GM18498 (cell line): ENCODE data around the gene SCAMP4.
"Not testable (repeated sequence)": the region's sequence is repeated elsewhere in the genome, so short reads cannot be mapped to it uniquely, and the experiment has no call there.

Source experiments
- ATAC-seq: cut with Tn5 transposase; IDR thresholded peaks from one replicate; pipeline ENCODE4 v1.9.1; 2021; ENCODE audit warnings: mild to moderate bottlenecking, moderate library complexity; ENCODE audit not compliant: unreplicated experiment

Gene SCAMP4

DNA sequence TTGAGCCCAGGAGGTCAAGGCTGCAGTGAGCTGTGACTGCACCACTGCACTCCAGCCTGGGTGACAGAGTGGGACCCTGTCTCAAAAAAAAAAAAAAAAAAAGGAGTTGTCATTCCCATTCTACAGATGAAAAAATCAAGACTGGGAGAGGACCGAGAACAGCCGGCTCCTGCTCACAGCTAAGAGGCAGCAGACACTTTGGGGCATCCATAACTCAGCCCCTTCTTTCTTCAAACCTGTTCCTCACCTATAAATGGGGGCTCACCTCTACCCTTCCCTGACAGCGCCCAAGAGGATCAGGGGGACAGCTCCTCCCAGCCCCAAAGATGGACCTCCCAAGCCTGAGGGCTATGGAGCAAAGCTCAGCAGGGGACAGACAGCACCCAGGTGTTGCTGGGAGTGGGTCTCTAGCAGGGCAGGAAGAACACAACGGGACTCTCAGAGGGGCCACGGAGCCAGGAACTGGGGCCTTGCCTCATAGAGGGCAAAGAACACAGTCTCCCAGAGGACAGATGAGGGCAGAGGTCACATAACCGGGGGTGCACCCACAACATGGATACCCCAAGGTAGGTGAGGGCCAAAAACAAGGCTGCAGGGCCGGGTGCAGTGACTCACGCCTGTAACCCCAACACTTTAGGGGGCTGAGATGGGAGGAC, 38.4 kb upstream of the SCAMP4 start:
- ATAC-seq, result no peak

GRCh38 chr19:1867349-1867724, 37.9 kb upstream of the SCAMP4 start:
- no peak for ATAC-seq

GRCh38 chr19:1868971-1869370, 36.2 kb upstream of the SCAMP4 start:
- ATAC-seq, result no peak

DNA sequence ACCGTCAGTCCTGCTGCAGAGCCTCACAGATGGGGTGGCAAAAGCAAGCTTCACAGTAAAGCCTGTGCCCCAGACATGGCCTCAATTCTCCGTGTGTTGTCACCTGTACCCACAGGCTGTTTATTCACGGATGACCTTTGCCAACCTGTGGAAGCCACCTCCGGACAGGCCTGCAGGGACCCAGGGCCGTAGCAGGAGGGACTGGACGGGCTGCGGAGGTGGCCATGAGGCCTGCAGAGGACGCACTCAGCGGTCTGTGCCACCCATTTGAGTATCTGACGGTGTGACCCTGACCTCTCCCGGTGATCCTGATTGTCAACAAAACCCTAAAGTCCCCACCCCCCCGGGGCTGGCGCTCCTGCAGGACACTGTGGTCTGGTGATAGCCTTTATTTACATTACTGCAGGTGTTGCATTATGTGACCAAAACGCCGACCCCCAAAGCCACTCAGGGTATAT, 34.0 kb upstream of the SCAMP4 start:
- no peak for ATAC-seq

DNA sequence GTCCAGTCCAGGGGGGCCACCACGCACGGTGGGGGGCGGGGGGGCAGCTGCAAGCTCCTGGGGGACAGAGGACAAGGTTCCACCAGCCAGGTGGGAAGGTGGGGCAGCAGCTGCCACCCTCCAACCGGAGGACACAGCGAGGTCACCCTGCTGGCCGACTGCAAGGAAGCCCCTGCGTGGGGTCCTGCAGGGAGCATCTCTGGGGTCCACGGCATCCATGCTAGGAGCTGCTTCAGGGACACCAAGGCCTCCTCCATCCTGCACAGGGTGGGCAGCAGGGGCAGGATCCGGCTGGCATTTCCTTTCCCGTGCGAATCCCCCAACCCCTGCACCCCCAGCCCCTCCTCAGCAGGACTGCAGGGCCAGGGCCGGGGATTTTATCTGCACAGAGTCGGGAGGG, 33.6 kb upstream of the SCAMP4 start:
- ATAC-seq, result no peak

GRCh38 chr19:1872807-1873523, 32.2 kb upstream of the SCAMP4 start:
- ATAC-seq, result no peak

DNA sequence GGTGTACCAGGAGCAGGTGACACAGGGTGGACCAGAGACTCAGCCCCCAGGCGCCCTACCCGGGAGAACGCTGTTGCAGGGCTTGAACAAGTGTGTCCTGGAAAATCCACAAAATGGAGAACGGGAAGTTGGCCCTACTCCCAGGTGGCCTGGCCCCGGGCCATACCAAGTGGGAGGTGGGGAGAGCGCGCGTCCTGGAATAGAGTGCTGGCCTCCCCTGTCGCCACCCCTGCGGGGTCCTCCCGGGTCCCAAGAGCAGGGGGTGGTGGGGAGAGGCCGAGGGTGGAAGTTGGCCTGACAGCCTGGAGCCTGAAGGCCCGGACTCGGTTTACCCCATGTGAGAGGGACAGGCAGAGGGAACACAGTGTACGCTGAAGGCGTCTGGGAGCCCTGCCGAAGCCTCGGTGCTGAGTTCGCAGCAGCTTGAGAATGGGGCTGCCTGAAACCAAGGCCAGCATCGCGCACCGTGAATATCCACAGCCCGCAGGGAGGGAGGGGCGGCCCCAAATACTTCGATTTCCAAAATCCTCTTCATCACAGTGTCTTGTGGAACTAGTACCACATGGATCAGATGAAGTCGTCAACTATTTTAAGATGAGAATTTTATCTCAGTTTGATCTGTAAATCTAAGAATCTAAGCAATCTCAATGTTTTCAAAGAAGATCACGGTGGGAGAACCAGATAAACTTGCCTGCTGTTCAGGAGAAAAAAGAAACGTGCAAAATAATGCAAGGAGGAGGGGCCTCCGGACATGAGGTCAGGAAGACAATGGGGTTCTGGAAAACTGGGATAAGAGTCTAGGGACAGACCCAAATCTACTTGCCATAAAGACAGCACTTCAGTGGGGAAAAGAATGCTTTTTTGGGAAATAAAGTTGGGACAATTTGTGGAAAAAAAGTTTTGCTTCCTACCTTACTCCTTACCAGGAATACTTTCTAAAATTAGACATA, 31.4 kb upstream of the SCAMP4 start:
- no peak for ATAC-seq

DNA sequence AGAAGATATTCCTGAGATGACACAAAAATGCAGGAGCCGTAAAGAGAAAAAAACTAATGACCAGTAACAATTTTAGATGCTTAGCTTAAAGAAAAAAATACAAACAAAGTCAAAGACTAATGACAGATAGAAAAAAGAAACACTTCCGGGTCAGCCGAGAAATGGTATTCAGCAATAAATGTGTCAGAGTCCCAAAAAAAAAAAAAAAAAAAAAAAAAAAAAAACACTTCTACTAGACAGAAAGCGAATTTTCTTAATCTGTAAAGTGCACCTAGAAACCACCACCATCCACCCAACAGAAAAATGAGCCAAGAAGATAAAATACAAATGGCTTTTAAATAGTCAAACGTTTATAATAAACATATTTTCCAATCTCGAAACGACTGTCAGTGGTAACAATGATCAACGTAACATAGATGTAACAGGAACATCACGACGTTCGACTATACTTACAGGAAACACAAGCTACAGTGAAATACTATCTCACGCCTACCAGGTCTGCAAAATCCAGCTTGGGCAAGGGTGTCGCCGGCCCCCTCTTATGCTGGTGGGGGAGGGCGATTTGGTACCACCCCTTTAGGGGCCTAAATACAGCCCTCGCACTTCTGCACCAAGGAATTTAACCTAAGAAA, 30.5 kb upstream of the SCAMP4 start:
- ATAC-seq, result no peak

DNA sequence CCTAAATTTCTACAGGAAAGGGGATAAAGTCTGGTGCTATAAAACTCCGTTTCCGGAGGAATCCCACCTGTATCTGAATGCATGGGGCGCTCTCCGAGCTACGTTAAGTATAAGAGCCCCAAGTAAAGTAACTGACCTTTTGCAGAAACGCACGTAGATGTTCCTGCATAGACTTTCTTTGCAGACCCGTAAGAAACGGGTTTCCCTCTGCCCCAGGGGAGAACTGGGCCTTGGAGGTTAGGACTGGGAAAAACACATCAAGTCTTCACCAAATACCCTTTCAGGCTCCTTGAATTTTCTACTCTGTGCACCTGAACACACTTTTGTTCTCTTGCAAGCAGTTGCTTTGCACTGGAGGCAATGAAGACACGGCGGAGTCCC, 29.9 kb upstream of the SCAMP4 start:
- ATAC-seq, result peak; percentile 3

- peak; percentile 85 for ATAC-seq
These were observed 29.3 kb upstream of the SCAMP4 start for GRCh38 chr19:1875646-1876495.

DNA sequence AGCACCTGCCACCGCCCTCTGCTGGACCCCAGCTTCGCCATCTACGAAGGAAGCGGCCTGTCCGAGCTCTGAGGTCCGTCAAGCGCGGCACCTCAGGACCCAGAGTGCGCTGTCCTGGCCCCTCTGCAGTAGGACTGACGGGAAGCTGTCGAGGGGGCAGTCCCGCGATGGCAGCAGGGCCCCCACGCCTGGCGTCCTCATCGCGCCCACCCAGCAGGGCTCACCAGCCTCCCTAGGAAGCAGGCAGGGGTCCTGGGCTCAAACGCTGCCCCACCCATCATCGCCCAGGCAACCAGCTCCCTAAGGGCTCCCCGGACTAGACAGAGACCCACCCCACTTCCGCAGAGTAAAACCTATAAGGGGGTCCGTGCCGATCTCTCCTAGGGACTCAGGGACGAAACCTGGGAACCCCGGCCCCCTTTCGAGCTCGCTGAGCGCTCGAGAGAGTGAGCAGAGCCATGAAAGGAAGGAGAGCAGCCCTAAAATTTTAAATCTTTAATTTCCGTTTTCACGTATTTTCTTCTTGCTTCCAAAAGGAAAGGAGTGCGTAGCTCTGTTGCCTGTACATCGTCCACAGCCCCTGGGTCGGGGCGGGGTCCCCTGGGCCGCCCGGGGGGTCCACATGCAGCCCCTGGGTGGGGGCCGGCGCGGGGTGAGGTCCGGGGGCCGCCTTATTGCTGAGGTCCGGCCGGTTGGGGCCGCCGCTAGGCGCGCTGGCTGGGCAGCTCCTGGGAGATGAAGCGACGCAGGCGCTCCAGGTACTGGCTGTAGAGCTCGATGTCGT, 28.5 kb upstream of the SCAMP4 start:
- peak; percentile 10 for ATAC-seq

DNA sequence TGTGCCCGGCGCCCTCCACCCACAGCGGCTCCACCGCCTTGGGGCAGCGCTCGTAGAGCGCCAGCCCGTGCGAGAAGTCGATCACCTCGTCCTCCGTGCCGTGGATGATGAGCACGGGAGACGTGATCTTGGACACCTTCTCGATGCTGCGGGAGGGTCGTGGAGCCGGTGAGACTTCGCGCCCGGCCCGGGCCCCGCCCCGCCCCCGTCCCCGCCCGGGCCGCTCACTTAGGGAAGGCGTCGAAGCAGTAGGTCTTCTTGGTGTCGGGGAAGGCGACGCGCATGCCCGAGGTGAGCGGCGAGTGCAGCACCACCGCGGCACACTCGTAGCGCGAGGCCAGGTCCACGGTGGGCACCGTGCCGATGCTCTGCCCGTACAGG, 27.9 kb upstream of the SCAMP4 start:
- ATAC-seq, result not testable (repeated sequence)

DNA sequence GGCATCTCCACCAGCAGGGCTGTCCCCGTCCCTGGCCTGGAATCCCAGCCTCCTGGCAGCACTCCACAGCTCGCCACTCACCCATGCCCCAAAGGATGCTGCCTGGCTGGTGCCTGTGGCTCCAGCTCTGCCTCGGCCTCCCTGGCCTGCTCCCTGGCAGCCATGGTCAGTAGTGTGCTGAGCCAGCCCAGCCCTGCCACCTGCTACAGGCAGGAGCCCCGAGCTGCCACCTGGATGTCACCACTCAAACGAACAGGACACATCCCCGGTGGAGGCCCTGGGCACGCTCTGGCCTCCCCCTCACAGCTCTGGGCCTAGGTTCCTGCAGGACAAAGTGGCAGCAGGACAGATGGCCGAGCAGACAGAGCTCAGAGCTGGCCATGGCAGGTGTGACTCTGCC, 26.6 kb upstream of the SCAMP4 start:
- not testable (repeated sequence) for ATAC-seq

- ATAC-seq, result not testable (repeated sequence)
These were observed 25.2 kb upstream of the SCAMP4 start for GRCh38 chr19:1879982-1880381.

DNA sequence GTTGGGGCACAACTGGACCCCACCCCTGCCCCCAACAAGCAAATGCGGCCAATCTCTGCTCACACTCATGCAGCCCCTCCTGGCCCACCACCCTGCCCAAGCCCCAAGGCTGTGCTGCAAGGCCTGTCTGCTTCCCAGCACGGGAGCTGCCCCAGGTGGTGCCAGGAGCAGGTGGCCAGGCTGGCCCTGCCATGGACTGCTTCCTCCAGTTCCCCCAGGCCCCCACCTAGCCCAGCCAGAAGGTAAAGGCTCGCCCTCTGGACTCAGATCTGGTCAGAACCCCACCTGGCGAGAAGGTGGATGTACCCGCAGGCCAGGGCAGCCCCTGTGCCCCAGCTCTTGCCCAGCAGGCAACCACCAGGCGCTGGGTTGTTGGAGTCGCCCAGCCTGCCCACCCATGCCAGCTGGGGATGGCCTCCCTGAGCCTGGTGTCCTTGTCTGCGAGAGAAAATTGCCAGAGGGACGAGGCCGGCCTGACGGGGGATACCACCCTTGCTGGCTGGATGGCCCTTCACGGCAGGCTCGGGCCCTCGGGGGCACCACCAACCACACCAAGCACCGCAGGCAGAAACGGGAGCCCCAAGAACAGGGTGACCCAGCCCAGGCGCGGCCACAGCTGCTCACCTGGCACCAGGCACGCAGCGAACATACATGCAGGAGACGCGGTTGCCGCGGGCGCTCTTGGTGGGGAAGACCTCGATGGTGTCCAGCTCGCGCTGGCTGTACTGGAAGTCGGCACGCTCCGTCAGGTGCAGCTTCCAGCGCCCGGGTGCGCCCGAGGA, 24.4 kb upstream of the SCAMP4 start:
- no peak for ATAC-seq

DNA sequence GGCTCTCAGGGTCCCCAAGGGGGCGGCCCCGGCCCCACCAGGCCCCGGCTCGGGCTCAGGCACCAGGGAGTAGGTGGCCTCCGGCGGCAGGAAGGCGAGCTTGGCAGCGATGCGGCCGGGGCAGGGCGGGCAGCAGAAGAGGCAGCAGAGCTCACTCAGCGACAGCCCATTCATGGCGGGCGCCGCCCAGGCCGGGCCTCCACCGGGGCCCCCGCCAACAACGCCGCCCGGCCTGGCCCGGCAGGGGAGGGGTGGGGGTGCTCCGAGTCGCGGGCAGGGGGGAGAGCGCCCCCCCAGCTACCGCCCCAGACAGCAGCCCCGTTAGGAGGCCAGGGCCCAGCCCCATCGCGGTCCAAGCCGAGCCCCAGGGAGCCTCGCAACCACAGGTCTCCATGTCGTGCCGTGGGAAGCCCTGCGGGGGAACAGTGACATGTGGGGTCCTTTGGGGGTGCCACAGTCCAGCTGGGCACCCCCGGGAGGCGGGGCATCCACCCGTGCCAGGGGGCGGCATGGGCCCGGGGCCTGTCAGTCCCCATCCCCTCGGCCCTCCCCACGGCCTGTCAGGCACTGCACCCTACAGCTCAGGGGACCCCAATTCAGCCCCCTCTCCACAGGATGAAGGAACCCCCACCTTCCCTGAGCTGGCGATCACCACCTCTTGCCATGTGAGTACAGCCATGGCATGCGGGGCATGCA, 23.7 kb upstream of the SCAMP4 start:
- ATAC-seq, result not testable (repeated sequence)

GRCh38 chr19:1882089-1882785, 23.0 kb upstream of the SCAMP4 start:
- no peak for ATAC-seq
